ENCODE results near the gene IGFBPL1.

The IGFBPL1 gene

DNA sequence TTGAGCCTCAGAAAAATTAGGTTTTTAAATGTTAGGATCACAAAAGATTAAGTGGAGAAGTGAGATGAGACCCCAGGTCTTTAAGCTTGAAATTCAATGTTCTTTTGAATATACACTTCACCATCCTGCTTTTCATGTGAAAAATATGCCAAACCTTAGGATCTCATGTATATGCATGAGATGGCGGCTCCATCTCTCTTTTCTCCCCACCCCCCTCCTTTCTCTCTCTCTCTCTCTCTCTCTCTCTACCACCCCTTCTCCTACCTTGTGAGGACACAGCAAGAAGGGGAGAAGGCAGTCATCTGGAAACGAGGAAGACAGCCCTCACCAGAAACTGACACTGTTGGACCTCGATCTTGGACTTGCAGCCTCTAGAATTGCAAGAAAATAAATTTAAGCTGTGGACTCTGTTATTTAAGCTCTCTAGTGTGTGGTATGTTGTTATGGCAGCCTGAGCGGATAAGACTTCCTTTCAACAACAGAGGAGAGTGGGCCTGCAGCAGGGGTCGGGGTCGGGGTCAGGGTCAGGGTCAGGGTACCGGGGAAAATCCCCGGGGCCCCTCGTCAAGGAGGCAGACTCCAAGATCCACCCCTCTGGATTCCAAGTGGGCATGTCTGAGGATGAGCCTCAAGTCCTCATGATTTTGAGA, 48.1 kb downstream of the IGFBPL1 start:
- DNase-seq, result no peak

DNA sequence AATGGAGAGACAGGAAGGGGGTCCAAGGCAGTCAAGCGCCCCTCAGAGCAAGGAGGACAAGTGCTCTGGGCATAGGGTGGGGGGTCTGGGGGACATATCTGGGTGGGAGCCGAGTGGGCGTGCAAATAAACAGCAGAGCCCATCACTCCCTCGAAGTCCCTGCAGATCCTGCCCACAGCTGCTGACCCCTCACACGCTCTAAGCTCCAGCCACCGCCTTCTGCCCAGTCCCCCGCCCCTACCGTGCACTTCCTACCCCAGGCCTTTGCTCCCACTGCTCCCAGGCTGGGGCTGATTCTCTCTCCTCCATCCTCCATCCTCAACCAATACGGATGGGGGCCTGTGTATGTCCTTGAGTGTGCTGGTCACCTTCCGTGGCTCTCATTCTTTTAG, 48.7 kb downstream of the IGFBPL1 start:
- no peak for DNase-seq

DNA sequence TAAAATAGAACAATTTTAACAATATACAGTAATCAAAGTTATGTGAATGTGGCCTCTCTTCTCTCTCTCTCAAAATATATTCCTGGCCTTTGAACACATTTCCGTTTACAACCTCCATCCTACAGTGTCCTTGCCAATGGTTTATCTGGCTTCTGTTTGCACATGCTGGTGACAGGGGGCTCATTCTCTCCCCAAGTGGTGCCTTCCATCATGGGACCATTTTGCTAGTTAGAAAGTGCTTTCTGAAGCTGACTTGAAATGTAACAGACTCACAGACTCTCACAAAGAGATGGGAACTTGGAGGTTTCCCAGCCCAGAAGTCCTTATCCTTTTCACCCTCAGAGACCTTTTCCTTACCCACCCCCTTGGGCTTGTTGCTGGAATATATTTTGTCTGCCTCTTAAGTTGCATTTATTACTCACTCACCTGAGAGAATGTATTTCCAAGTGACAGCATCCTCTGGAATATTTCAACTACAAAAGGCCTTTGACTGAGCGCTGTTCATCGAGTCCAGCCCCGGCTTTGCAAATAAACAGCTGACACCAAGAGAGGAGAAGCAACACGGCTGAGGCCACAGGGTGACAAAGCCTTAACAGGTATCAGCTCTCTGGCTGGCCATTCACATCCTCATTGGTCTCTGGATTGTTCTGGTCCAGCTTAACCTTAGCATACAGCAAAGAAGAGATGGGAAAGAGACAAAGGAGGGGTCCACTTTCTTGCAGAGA, 49.2 kb downstream of the IGFBPL1 start:
- no peak for DNase-seq

DNA sequence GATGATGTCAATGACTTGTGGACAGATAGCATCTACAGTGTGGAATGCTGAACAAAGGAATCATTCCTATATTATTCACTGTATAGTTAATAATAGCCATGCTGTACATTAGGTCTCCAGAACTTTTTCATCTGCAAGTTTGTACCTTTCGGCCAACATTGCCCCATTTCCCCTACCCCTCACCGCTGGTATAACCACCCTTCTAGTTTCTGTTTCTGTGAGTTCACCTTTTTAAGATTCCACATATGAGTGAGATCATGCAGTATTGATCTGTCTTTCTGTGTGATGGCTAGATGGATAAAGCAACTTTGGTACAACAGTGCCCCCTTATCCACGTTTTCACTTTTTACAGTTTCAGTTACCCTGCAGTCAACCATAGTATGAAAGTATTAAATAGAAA, 50.6 kb downstream of the IGFBPL1 start:
- no peak for DNase-seq

DNA sequence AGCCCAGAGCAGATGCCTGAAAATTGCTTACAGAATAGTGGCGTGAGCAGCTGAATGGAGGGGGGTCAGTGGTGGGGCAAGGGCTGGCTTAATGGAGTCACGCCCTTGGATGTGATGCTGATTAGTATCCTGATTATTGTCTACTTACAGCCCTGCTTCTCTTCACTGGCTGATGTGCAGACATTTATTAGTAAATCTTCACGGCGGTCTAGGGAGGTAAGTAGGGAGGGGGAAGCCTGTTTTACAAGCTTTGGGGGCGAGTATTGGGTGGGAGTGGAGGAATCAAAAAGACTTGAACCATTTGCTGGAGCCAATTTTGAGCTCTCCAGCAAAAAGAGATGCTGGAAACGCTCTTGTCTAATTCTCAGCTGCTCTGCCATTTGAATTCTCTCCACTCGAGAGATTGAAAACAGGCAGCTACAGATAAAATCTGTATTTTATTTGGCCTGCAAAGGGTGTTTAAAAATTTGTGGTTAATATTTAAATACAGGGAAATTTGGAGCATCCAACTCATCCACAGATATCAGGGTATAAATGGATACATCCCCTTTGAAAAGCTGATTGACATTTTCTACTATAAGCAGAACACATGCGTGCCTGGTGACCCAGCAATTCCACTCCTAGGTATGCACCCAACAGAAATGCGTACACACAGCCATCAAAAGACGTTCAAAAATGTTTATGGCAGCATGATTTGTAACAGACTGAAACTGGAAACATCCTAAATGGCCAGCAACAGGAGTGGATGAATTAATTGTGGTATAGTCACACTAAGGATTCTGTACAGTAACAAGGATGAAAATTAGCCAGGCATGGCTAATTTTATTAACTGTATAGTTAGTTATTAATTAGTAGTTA, 51.3 kb downstream of the IGFBPL1 start:
- no peak for DNase-seq

DNA sequence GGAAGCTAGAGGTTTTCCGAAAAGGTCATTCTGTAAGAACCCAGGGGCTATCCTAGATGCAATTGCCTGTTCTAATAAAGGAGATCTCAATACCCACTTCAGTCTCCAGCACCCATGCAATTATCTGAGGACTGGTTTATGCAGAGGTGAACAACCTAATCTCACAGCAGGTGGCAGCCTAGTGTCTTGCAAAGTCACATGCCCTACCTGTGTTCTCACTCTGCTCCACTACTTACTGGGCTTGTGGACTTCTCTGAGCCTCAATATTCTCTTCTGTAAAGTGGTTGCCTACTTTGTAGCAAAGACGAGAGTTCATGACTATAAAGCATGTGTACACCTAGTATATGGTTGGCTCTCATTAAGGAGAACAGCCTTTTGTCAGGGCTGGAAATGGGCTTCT, 52.8 kb downstream of the IGFBPL1 start:
- DNase-seq, result peak; percentile 54

DNA sequence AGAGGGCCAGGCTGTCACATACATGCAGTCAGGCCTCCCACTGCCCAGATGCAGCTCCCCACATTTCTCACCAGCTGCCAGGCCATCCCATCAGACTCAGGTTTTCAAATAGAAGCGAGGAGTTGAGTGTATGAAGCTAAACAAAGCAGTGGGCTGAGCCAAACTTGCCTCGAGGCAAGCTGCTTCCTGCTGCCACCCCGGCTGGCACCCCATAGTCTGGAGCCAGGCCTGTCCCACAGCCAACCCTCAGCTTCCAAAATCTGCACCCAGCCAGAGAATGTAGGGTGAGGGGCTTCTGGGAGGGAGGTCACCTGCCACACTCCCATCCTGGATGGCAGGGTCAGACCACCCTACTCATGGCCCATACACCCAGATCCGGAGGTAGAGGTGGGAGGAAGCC, 54.1 kb downstream of the IGFBPL1 start:
- no peak for DNase-seq

DNA sequence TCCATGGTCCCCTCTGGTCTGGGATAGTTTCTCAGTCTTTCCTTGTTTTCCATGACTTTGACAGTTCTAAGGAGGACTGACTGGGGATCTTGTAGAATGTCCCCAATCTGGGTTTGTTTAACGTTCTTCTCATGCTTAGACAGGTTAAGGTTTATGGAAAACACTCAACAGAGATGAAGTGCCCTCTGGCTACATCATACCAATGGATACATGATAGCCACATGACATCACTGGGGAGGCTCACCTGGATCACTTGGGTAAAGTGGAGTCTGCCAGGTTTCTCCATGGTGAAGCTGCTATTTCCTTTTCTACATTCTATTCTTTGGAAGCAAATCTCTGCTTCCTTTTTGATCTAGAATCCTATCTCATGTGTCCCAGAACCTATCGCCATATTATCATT, 55.5 kb downstream of the IGFBPL1 start:
- no peak for DNase-seq

DNA sequence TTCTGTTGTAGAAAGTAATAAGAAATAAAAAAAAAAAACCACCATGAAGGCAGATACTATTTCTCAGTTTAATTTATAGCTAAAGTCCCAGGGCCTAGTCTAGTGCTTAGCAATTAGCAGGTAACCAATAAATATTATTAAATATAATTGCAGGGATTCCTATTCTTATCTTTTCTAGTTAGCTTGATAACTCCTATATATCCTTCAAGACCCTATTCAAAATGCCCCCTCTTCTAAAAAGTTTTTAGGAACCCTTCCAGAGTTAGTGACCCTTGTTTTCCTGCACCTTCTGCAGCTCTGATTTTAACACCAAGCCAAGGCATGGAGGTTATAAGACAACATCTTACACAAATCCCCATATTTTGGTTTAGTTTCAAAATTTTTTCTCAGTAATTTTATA, 56.4 kb downstream of the IGFBPL1 start:
- no peak for DNase-seq

DNA sequence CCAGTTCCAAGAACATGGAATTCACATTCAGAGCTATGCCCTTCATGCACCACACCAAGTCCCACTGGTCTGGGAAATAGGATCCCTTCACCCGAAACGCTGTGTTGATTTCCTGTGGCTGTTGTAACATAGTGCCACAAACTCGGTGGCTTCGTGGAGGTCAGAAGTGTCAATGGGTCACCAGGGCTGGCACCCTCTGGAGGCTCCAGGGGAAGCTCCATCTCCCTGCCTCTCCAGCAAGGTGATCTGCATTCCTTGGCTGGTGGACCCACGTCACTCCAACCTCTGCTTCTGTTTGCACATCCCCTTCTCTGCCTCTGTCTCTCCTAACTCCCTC, 60.7 kb downstream of the IGFBPL1 start:
- DNase-seq, result no peak

DNA sequence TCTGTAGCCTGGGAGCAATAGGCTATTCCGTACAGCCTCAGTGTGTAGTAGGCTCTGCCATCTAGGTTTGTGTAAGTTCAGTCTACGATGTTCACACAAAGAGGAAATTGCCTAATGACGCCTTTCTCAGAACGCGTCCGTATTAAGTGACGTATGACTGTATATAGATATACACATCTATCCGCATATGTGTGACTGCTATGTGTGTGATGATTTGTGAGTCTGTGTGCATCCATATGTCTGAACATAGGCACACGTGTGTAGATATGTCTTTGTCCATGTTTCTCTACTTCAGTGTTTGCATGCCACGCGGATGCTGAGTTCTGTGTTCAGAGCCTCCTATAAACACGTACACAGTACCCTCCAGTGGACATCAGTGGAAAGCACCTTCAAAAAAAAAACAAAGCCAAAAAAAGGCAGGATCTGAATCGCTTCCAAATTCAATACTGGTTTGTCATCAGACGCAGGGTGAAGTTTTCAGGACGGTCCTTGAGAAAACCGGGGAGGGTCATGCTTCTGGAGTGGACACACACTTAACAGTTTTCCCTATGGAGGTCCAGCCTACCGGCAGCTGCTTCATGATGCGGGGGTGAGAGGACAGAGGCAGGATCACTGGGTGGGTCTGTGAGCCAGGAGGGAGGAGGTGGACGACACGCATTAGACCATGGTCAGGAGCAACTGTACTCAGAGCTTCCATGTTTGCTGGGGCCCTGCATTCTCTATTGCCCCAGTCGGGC, 61.2 kb downstream of the IGFBPL1 start:
- peak; percentile 70 for DNase-seq

DNA sequence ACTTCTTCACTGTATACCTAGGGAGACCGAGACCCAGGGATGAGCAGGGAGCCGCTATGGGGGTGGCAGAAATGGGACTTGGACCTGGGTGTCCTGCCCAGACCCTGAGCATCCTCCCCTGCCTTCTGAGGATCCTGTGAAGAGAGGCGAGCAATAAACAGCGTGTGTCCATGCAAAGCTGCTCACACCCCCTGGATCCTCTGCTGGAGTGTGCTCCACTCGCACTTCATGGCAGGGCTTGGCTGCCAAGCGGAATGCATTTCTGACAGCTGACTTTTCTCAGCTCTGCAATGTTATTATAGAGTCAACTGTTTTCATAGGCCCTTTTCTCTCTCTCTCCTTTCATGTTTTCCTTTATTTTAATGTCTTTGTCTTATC, 62.8 kb downstream of the IGFBPL1 start:
- no peak for DNase-seq

DNA sequence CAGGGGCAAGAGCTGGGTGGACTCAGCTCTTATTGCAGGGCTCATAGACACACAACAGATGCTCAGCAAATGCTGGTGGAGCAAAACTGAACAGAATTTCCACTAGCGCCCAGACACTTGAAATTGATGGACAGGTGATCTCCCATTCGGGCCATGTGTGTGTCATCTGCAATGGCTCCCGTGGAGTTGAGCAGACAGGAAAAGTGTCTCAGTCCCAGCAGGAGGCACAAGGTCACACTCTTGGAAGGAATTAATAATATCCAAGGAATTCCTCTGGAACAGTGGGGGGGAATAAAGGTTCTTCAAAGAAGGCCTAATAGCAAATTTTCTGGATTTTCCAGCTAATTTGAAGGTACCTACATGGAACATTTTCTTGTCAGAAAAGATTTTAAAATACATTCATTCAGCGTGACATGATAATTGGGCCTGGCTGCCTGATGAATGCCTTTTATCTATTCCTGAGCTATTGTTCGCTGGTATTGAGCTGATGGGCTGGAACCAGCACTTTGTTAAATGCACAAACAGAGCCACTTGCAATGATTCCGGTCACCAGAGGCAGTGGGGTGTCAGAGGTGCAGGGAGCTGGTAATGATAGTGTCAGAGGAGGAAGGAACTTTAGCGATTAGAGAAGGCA, 63.3 kb downstream of the IGFBPL1 start:
- no peak for DNase-seq

DNA sequence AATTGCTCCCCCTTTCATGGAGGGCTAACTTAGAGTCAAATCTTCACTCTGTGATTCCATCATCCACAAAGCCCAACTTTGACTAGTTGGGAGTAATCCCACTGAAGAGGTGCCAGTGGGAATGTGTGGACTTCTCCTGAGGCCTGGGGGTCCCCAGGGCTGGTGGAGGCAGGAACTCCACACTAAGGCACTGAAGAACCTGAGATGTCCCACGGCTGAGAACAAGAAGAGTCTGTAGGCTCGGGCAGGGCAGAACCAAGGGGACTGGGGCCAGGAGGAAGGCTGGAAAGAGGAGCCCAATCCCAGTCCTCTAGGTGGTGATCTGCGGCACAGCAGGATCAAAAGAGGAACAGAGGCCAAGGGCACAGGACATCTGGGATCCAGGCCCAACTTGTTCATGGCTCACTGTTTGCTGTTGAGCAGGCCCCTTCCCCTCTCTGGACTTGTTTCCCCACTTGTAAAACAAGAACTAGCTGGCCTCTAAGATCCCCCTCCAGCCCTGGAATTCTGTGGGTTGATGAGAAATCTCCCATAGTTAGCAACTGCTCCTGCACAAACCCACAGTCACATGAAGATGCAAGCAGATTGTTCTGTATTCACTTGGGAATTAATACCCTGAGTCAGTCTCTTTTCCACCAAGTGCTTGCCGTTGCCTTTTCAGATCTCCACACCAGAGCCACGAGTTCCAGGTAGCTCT, 64.4 kb downstream of the IGFBPL1 start:
- DNase-seq, result no peak

DNA sequence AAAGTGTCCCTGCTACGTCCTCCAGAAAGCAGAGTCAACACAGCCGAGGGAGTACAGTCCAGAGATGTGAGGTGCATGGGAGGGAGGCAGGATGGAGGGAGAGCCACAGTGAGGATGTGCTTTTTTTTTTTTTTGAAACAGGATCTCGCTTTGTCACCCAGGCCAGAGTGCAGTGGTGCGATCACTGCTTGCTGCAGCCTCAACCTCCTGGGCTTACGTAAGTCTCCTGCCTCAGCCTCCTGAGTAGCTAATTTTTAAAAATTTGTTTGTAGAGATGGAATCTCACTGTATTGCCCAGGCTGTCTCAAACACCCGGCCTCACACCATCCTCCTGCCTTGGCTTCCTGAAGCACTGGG, 65.0 kb downstream of the IGFBPL1 start:
- DNase-seq, result no peak

DNA sequence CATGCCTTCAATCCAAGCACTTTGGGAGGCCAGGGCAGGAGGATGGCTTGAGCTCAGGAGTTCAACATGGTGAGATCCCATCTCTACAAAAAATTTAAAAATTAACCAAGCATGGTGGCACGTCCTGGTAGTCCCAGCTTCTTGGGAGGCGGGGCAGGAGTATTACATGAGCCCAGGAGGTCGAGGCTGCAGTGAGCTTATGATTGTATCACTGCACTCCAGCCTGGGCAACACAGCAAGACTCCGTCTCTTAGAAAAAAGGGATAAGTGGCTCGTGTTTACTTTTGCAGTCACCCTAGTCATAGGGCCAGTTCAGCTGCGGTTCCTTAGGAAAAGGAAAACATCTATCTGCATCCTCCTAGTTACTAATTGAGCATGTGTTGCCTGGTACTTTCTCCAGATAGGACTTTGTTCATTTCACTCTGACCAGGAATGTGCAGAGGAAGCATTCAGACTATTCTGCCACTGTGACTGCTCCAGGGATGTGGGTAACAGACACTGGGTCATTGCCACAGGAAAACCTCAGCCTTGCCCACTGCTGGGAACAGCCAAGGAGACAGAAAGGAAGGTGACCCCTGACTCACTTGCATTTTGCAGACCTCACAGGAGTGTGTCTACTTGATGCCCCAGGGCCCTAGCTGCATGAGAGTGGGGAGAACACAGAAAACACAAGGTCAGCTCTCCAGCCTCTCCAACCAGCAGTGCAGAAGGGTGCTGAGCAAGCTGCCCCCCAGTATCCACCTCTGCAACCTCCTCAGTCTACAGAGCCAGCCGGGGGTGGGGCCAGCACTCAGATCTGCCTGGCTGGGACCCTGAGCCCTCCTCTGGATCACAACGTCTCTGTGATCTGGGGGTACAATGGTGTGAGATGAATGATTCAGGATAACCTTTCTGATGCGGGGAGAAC, 65.6 kb downstream of the IGFBPL1 start:
- no peak for DNase-seq

DNA sequence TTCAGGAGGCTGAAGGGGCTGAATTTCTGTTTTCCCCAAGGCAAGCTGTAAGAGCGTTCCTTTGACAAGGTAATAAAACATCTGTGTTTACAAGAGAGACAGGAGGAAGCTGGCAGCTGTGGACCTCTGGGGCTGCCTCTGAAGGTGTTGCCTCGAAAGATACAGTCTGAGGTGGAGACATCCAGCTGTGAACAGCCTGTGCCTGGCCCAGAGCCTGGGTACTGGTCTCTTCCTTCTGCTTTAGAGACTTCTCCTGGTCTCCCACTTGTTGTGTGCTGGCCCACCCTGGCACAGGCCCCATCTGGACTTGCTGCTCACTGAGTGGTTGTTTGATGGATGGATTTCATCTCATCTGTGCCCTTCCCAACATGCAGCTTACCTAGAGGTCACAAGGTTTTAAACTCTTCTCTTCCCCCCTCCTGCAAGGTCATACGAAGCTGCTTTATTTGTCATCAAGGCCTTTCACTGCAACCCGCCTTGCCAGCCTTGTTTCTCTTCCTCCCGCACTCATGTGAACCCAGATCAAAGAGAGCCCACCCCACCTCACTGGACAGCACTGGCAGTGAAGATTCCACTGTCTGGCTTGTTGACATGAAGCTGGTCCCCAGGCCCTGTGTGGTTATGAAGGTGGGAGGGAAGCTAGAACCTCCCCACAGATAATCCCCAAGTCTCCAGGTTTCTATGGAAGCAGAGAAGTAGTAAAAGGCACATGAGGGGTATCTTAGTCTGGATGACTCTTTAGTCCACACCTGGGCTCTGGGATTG, 66.7 kb downstream of the IGFBPL1 start:
- DNase-seq, result no peak

DNA sequence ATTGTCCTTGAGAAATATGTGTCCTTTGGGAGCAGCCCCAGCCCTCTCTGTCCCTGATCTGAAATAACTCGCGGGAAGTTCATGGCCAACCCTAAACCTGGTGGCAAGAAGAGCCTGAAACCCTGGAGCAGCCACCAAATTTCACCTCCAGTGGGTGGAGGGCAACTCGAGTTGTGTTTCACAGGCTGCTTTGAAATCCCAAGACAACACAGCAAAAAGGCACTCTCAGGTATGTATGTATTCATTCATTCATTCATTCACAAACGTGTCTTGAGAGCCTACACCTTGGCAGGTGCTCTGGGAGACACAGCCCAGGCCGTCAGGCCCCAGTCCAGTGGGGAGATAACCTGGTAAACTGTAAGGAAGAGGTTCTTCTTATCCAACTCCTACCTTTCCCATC, 67.4 kb downstream of the IGFBPL1 start:
- DNase-seq, result no peak

All from hematopoietic multipotent progenitor cell treated with erythropoietin and hydrocortisone succinate and interleukin-3 and kit ligand, for 8 days (in vitro differentiated cells).